RWPE1 (cell line): ENCODE measurements around the gene MAP7D1.
"Not testable (repeated sequence)": the region's sequence is repeated elsewhere in the genome, so short reads cannot be mapped to it uniquely, and the experiment has no call there.

ENCODE experiments used
- CTCF ChIA-PET: fragments of 350-600 bp; sonication (Branson Sonifier 250); formaldehyde crosslinking; extraction: SDS; loops from one replicate; lab custom pipeline; 2021; lab: Yijun Ruan, JAX
- POLR2A ChIA-PET: fragments of 400-600 bp; formaldehyde crosslinking; extraction: SDS; loops from one replicate; lab custom pipeline; 2020; ENCODE audit warnings: antibody characterized with exemption; ENCODE audit not compliant: low non-redundant PET; lab: Yijun Ruan, JAX
- DNase-seq: peaks from one replicate; pipeline ENCODE4 v3.0.0; 2012; ENCODE audit warnings: low spot score
- H3K27ac ChIP-seq: fragments of 450-650 bp; 2 replicates; pipeline ENCODE4 v1.5.1; 2017
- TF ChIP-seq, protein P1 (sequence below): fragments of 450-650 bp; conservative IDR thresholded peaks from 2 replicates; pipeline ENCODE4 v1.5.1; 2017; ENCODE audit warnings: low read depth, mild to moderate bottlenecking

The MAP7D1 gene

DNA sequence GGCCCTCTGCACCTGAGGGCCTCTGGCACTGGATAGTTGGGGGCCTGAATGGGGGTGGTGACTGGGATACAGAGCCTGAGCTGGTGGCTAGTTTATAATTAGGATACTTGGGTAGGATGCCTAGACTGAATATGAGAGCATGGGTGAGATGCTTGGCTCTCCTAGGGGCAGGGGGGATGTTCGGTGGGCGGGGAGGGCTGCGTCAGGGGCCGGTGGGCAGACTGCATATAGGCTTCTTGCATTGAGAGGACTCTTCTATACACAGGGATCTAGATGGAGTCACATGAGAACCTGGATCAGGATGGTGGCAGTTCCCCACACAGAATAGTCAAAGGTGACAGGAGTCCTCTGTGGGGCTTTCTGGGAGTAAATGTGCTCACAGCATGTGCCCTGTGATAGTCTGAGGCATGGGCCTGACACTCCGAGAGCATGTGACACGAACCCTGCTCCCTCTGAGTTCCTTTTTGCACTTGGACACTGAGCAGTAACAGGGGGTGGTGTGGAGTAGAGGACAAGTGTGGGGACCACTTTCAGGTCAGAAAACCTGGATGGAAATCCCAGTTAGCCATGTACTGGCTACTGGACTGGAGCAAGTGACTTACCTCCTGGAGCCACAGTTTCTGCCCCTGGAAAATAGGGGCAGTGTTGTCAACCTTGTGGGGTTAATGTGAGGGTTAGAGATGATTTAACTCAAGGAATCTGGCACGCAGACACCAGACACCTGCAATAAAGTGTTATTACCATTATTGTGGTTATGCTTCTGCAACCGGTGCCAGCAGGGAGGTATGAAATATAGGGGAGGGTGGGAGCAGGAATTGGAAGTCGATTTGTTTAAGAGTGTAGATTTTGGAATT lies 2.2 kb downstream of the MAP7D1 start:
- CTCF ChIA-PET: no interaction called here
- no peak for DNase-seq
- TF ChIP-seq, protein P1, sequence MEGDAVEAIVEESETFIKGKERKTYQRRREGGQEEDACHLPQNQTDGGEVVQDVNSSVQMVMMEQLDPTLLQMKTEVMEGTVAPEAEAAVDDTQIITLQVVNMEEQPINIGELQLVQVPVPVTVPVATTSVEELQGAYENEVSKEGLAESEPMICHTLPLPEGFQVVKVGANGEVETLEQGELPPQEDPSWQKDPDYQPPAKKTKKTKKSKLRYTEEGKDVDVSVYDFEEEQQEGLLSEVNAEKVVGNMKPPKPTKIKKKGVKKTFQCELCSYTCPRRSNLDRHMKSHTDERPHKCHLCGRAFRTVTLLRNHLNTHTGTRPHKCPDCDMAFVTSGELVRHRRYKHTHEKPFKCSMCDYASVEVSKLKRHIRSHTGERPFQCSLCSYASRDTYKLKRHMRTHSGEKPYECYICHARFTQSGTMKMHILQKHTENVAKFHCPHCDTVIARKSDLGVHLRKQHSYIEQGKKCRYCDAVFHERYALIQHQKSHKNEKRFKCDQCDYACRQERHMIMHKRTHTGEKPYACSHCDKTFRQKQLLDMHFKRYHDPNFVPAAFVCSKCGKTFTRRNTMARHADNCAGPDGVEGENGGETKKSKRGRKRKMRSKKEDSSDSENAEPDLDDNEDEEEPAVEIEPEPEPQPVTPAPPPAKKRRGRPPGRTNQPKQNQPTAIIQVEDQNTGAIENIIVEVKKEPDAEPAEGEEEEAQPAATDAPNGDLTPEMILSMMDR: no peak
- POLR2A ChIA-PET: no interaction called here
- H3K27ac ChIP-seq: peak overlapping the region; percentile 99

DNA sequence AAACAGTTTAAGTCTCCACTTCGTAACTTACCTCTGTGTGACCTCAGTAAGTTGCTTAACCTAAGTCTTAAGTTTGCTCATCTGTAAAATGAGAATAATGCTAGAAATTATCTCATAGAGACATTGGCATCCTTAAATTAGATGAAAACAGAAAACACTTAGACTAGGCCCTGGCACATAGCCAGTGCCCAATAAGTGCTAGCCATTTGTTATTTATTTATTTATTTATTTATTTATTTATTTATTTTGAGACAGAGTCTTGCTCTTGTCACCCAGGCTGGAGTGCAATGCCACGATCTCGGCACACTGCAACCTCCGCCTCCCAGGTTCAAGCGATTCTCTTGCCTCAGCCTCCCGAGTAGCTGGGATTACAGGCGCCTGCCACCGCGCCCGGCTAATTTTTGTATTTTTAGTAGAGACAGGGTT lies 2.9 kb downstream of the MAP7D1 start:
- H3K27ac ChIP-seq: peak overlapping the region; percentile 96
- CTCF ChIA-PET: interaction anchor here (0.7 to 1.7 kb wide), 3 partner anchors 9 to 132 kb away, joined by 3 to 4 read pairs (median 3); partner anchors contain the start of gene TRAPPC3
- DNase-seq, POLR2A ChIA-PET: not testable (repeated sequence)

- DNase-seq: no peak
Measured at GRCh38 chr1:36159614-36160387, 3.8 kb downstream of the MAP7D1 start.

GRCh38 chr1:36160388-36160948 lies 4.5 kb downstream of the MAP7D1 start:
- ChIA-PET CTCF (interaction anchor here (0.7 to 1.7 kb wide), 7 partner anchors 9 to 125 kb away, joined by 3 to 6 read pairs (median 3); partner anchors contain the start of gene TRAPPC3), POLR2A (interaction anchor here (1.1 to 1.2 kb wide), 2 partner anchors 9 to 27 kb away, joined by 3 read pairs; no protein-coding TSS in a partner anchor)
- H3K27ac ChIP-seq: peak overlapping the region; percentile 96
- no peak for DNase-seq
- TF ChIP-seq, protein P1: no peak

More at GRCh38 chr1:36159614-36160387, 3.8 kb downstream of the MAP7D1 start:
- TF ChIP-seq, protein P1: no peak
- peak overlapping the region; percentile 96 for H3K27ac ChIP-seq
- ChIA-PET POLR2A (interaction anchor here (0.6 to 1.1 kb wide), 2 partner anchors 8 to 14 kb away, joined by 3 read pairs; no protein-coding TSS in a partner anchor), CTCF (interaction anchor here (0.9 to 1.7 kb wide), 5 partner anchors 10 to 126 kb away, joined by 3 to 4 read pairs (median 3); partner anchors contain the start of gene TRAPPC3)

DNA sequence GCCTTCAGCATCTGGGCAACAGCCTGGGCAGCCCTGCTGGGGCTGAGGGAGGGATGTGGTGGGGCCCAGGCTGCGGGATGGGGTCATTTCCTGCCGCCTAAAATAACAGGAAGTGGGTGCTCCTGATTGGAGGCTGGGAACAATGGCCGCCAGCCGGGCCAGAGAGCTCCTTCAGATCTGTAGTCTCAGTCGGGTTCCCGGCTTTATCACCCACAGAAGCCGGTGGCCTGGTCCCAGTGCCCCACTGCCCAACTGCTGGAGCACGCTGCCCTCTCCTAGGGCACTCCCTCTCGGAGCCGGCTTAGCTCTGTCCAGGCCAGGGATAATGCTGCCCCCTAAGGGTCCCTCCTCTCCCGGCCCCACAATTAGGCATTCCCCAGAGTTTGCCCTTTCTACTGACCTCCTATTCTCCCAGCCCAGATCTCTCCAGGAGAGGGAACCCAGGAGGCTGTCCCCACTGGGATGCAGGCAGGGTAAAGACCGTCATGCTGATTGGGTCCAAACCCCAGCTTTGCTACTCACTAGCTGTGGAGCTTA lies 5.1 kb downstream of the MAP7D1 start:
- H3K27ac ChIP-seq: peak overlapping the region; percentile 96
- peak; percentile 60 for DNase-seq
- TF ChIP-seq, protein P1: no peak; the same call in 1 of the 2 replicates
- ChIA-PET POLR2A (interaction anchor here (1.1 to 1.2 kb wide), 2 partner anchors 10 to 27 kb away, joined by 3 read pairs; no protein-coding TSS in a partner anchor), CTCF (interaction anchor here (0.5 to 1.9 kb wide), 6 partner anchors 9 to 131 kb away, joined by 3 to 8 read pairs (median 4); no protein-coding TSS in a partner anchor)
